ENCODE results near the gene TFDP2. TPM values are rescaled to one million over a fixed set of nuclear protein-coding genes. Genes with fewer than 3 reads are reported as not detected.
"Not testable (repeated sequence)": the region's sequence is repeated elsewhere in the genome, so short reads cannot be mapped to it uniquely, and the experiment has no call there.

Gene TFDP2
- total RNA-seq, 4 donors from 2014 or later = 41.9 to 134 (median 47.3) TPM

DNA sequence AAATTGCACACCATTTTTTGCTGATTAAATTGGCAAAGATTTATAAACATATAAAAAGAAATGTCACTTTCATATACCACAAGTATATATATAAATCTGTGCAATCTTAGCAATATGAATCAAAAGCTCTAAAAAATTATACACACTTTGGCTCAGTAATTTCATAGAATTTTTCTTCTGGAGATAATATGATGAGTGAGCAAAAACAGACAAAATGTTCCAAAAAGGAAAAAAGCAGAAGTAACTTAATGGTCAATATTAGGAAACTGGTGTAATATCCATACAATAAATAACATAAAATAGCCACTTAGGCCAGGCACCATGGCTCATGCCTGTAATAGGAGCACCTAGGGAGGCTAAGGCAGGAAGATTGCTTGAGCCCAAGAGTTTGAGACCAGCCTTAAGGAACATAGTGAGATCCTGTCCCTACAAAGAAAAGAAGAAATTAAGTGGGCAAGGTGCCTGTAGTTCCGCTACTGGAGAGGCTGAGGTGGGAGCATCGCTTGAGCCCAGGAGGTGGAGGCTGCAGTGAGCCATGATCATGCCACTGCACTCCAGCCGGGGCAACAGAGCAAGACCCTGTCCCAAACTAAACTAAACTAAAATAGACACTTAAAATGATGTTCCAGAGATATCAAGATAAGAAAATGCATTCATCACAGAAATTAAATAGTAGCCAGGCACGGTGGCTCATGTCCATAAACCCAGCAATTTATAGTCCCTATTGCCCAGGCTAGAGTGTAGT is 52.1 kb downstream of the TFDP2 start:
- H3K4me1 ChIP-seq = no peaks in the 10 kb centered on the region
- no peak overlapping the region for H3K4me3 ChIP-seq
- intact Hi-C loops (cut with DNase I) = no loop called here
- H3K27ac ChIP-seq (replicated peaks in 1 of 4) = no peak overlapping the region
- no peak for TF ChIP-seq EP300 (IDR thresholded peaks at IDR 0.05)
- no peak for TF ChIP-seq POLR2A (IDR thresholded peaks at IDR 0.05; ENCODE audit: low read depth)
- no peak for TF ChIP-seq POLR2AphosphoS5 (IDR thresholded peaks at IDR 0.05)
- TF ChIP-seq, protein P1, sequence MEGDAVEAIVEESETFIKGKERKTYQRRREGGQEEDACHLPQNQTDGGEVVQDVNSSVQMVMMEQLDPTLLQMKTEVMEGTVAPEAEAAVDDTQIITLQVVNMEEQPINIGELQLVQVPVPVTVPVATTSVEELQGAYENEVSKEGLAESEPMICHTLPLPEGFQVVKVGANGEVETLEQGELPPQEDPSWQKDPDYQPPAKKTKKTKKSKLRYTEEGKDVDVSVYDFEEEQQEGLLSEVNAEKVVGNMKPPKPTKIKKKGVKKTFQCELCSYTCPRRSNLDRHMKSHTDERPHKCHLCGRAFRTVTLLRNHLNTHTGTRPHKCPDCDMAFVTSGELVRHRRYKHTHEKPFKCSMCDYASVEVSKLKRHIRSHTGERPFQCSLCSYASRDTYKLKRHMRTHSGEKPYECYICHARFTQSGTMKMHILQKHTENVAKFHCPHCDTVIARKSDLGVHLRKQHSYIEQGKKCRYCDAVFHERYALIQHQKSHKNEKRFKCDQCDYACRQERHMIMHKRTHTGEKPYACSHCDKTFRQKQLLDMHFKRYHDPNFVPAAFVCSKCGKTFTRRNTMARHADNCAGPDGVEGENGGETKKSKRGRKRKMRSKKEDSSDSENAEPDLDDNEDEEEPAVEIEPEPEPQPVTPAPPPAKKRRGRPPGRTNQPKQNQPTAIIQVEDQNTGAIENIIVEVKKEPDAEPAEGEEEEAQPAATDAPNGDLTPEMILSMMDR (IDR thresholded peaks at IDR 0.05) = no peak
- H3K9me3 ChIP-seq = no peaks in the 10 kb centered on the region
- DNase-seq (ENCODE audit: extremely low spot score) = no peak
- peaks cover 0 to 4% (median 0%) of the 10 kb centered on the region in 4 donors for H3K36me3 ChIP-seq
- H3K27me3 ChIP-seq = no peaks in the 10 kb centered on the region
- 100% methylated on average over 4 of the region's 4 CpGs for WGBS

DNA sequence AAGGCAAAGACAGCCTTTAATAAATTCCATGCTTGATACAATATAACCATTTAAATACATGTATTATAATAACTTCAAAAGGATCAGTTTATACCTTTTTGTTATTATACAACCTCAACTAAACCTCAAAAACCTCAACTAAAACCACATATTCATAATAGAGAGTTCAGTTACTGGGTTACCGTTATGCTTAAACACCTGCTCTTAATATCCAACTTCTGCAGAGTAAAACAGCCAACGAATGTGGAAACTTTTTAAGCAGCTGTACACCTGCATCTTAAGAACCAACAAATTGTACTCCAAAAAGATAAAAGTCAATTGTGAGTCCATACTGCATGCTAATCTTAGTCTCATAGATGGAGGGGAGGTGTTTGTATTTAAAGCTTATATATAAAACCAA is 53.5 kb downstream of the TFDP2 start:
- 70% methylated on average over 2 of the region's 2 CpGs for WGBS
- TF ChIP-seq POLR2A (IDR thresholded peaks at IDR 0.05; ENCODE audit: low read depth) (no peak), POLR2AphosphoS5 (IDR thresholded peaks at IDR 0.05) (no peak), EP300 (IDR thresholded peaks at IDR 0.05) (no peak)
- TF ChIP-seq, protein P1 (IDR thresholded peaks at IDR 0.05) = no peak
- no peaks in the 10 kb centered on the region for H3K4me1 ChIP-seq
- intact Hi-C loops (cut with DNase I) = no loop called here
- peaks cover 0 to 4% (median 0%) of the 10 kb centered on the region in 4 donors for H3K36me3 ChIP-seq
- H3K27me3 ChIP-seq = no peaks in the 10 kb centered on the region
- H3K9me3 ChIP-seq = no peaks in the 10 kb centered on the region
- no peak overlapping the region for H3K27ac ChIP-seq (replicated peaks in 1 of 4)
- DNase-seq (ENCODE audit: extremely low spot score) = no peak
- H3K4me3 ChIP-seq = no peak overlapping the region

DNA sequence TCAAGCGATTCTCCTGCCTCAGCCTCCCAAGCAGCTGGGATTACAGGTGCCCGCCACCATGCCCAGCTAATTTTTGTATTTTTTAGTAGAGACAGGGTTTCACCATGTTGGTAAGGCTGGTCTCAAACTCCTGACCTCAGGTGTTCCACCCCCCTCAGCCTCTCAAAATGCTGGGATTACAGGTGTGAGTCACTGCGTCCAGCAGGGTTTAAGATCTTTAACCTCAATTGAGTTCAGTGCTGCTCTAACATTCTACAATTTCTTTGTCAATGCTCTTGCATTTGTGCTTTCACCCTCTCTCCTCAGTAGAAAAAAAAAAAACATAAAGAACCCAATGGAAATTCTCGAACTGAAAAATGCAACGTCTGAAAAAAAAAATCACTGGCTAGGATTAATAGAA is 60.4 kb downstream of the TFDP2 start:
- intact Hi-C loops (cut with DNase I); DNase-seq (ENCODE audit: extremely low spot score); H3K36me3 ChIP-seq; H3K9me3 ChIP-seq; H3K4me3 ChIP-seq; H3K4me1 ChIP-seq; H3K27ac ChIP-seq (replicated peaks in 1 of 4); H3K27me3 ChIP-seq: not testable (repeated sequence)
- whole genome bisulfite sequencing = 90% methylated on average over 5 of the region's 5 CpGs

DNA sequence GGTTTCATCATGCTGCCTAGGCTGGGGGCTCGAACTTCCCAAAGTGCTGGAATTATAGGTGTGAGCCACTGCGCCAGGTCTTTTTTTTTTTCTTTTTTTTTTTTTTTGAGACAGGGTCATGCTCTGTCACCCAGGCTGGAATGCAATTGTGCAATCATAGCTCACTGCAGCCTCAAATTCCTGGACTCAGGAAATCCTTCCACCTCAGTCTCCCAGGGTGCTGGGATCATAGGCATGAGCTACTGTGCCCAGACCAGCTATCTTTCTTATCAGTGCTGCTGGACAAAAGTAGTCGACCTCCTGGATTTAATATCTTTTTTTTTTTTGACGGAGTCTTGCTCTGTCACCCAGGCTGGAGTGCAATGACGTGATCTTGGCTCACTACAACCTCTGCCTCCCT is 60.8 kb downstream of the TFDP2 start:
- no peak overlapping the region for H3K27ac ChIP-seq (replicated peaks in 1 of 4)
- WGBS = 91% methylated on average over 5 of the region's 5 CpGs
- intact Hi-C loops (cut with DNase I) = no loop called here

DNA sequence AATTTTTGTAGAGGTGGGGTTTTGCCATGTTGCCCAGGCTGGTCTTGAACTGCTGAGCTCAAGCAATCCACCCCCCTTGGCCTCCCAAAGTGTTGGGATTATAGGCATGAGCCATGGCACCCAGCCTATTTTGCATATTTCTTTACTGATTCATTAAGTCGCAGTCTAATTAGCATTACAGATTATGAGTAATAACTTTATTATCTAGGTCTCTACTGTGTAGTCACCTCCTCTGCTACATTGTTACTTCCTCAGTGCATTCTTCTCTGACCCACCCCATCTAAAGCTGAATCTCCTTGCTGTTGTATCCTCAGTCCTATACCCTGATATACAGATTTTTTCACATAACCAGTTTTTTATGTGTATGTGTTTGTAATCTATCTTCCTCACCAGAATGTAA is 61.7 kb downstream of the TFDP2 start:
- Histone ChIP-seq H3K9me3 (peaks cover 0 to 13% (median 0%) of the 10 kb centered on the region in 4 donors), H3K36me3 (no peaks in the 10 kb centered on the region), H3K27me3 (no peaks in the 10 kb centered on the region), H3K4me1 (no peaks in the 10 kb centered on the region), H3K4me3 (no peak overlapping the region), H3K27ac (replicated peaks in 1 of 4) (no peak overlapping the region)
- no peak for TF ChIP-seq POLR2AphosphoS5 (IDR thresholded peaks at IDR 0.05)
- TF ChIP-seq POLR2A (IDR thresholded peaks at IDR 0.05; ENCODE audit: low read depth) = no peak
- TF ChIP-seq, protein P1 (IDR thresholded peaks at IDR 0.05) = no peak
- TF ChIP-seq EP300 (IDR thresholded peaks at IDR 0.05) = no peak
- WGBS = 89% methylated on average over 1 of the region's 1 CpG
- intact Hi-C loops (cut with DNase I) = no loop called here
- no peak for DNase-seq (ENCODE audit: extremely low spot score)

More for the DNA sequence above, 60.8 kb downstream of the TFDP2 start:
- Histone ChIP-seq H3K27me3 (no peaks in the 10 kb centered on the region), H3K36me3 (no peaks in the 10 kb centered on the region), H3K4me3 (no peak overlapping the region), H3K9me3 (peaks cover 0 to 11% (median 0%) of the 10 kb centered on the region in 4 donors), H3K4me1 (no peaks in the 10 kb centered on the region)
- DNase-seq (ENCODE audit: extremely low spot score) = no peak
- TF ChIP-seq POLR2A (IDR thresholded peaks at IDR 0.05; ENCODE audit: low read depth) (no peak), POLR2AphosphoS5 (IDR thresholded peaks at IDR 0.05) (no peak), EP300 (IDR thresholded peaks at IDR 0.05) (no peak)
- TF ChIP-seq, protein P1 (IDR thresholded peaks at IDR 0.05) = no peak

Measured in esophagus muscularis mucosa (tissue), 4 donors.